K562 treated with DMSO at 1 percent for 24 hours (cell line): ENCODE data around the gene USP25. TPM values are rescaled to one million over a fixed set of nuclear protein-coding genes. Genes with fewer than 3 reads are reported as not detected.

ENCODE experiments used
- total RNA-seq: library from RNA; unstranded; fragments of 300-600 nt; gene quantifications from 2 replicates; pipeline ENCODE4 v1.2.3, GENCODE V29; 2022; ENCODE audit warnings: low read depth; ENCODE audit not compliant: insufficient read depth

Gene USP25
- total RNA-seq: 16.4 and 18.4 TPM in 2 replicates

DNA sequence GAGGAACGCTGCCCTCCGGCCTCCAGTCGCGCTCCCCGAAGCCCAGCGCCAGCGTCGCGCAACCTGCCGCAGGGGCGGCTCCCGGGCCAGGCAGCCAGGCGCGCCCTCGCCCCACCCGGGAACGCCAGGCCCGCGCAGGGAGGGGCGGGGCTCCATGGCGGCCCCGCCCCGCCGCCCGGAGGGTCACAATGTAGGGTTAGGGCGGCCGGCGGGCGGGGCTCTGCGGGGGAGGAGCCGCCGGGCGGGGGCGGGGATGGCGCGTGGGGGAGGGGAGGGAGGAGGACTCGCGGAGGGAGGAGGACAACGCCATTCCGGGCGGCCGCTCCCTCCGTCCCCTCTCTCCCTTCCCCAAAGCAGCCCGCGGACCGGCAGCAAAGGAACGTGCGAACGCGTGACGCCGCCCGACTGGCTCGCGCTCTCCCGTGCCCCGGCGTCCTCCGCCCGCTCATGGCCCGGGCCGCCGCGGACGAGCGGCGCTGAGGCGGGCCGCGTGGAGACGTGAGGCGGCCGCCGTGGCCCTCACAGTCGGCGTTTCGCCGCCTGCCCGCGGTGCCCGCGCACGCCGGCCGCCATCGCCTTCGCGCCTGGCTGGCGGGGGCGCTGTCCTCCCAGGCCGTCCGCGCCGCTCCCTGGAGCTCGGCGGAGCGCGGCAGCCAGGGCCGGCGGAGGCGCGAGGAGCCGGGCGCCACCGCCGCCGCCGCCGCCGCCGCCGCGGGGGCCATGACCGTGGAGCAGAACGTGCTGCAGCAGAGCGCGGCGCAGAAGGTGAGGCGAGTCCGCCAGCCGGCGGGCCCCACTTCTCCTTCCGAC lies at the start of gene USP25:
USP25 (plus strand) TSS at position 309 of the 810 bp plus-strand sequence; CDS start at position 721, 412 bp downstream.

